GM19351 (cell line): ENCODE results near the gene SPTBN1.
"Not testable (repeated sequence)": the region's sequence is repeated elsewhere in the genome, so short reads cannot be mapped to it uniquely, and the experiment has no call there.

ENCODE experiments used
- ATAC-seq: cut with Tn5 transposase; IDR thresholded peaks from one replicate; pipeline ENCODE4 v1.9.1; 2021; ENCODE audit warnings: mild to moderate bottlenecking, moderate library complexity; ENCODE audit not compliant: unreplicated experiment

SPTBN1 gene

GRCh38 chr2:54499661-54500060, 43.5 kb downstream of the SPTBN1 start:
- no peak for ATAC-seq

- ATAC-seq: no peak
Measured at GRCh38 chr2:54500404-54501205, 44.5 kb downstream of the SPTBN1 start.

- no peak for ATAC-seq
Measured at GRCh38 chr2:54502731-54503130, 46.6 kb downstream of the SPTBN1 start.

GRCh38 chr2:54503192-54503591, 47.1 kb downstream of the SPTBN1 start:
- ATAC-seq: no peak

GRCh38 chr2:54503828-54504227, 47.7 kb downstream of the SPTBN1 start:
- no peak for ATAC-seq

GRCh38 chr2:54504866-54505265, 48.7 kb downstream of the SPTBN1 start:
- no peak for ATAC-seq

- no peak for ATAC-seq
Measured at GRCh38 chr2:54508541-54508940, 52.4 kb downstream of the SPTBN1 start.

- not testable (repeated sequence) for ATAC-seq
Measured at GRCh38 chr2:54509043-54509442, 52.9 kb downstream of the SPTBN1 start.

- no peak for ATAC-seq
Measured at GRCh38 chr2:54510916-54511315, 54.8 kb downstream of the SPTBN1 start.

GRCh38 chr2:54512183-54512582, 56.1 kb downstream of the SPTBN1 start:
- no peak for ATAC-seq

- ATAC-seq: no peak
Measured at GRCh38 chr2:54512663-54513362, 56.7 kb downstream of the SPTBN1 start.

GRCh38 chr2:54513363-54513715, 57.2 kb downstream of the SPTBN1 start:
- no peak for ATAC-seq

GRCh38 chr2:54514822-54515569, 58.9 kb downstream of the SPTBN1 start:
- no peak for ATAC-seq

- no peak for ATAC-seq
Measured at GRCh38 chr2:54516842-54517241, 60.7 kb downstream of the SPTBN1 start.

GRCh38 chr2:54518016-54518415, 61.9 kb downstream of the SPTBN1 start:
- ATAC-seq: not testable (repeated sequence)

GRCh38 chr2:54518430-54518829, 62.3 kb downstream of the SPTBN1 start:
- no peak for ATAC-seq

- no peak for ATAC-seq
Measured at GRCh38 chr2:54519841-54520459, 63.8 kb downstream of the SPTBN1 start.

- no peak for ATAC-seq
Measured at GRCh38 chr2:54520687-54521086, 64.6 kb downstream of the SPTBN1 start.

- ATAC-seq: peak; percentile 79
Measured at GRCh38 chr2:54522624-54523281, 66.6 kb downstream of the SPTBN1 start.

- no peak for ATAC-seq
Measured at GRCh38 chr2:54523324-54523959, 67.3 kb downstream of the SPTBN1 start.
